ENCODE data around the gene U2AF2.

- TF ChIP-seq CTCF (IDR thresholded peaks at IDR 0.05): no peak
- TF ChIP-seq POLR2A (IDR thresholded peaks at IDR 0.05): no peak
Observed at GRCh38 chr19:55637534-55637933, 17.3 kb upstream of the U2AF2 start.
